WTC11 (cell line): Measurements from ENCODE around the gene MAP3K10. TPM values are rescaled to one million over a fixed set of nuclear protein-coding genes. Genes with fewer than 3 reads are reported as not detected.

Experiments
- ATAC-seq: fragments of 200-7000 bp; cut with Tn5 transposase; 2 replicates; pipeline ENCODE4 v1.10.0; 2021; ENCODE audit warnings: mild to moderate bottlenecking, moderate library complexity
- CTCF ChIA-PET: fragments of 300-600 bp; sonication (Branson Sonifier 250); formaldehyde crosslinking; loops from one replicate; lab custom pipeline; 2021; ENCODE audit warnings: antibody characterized with exemption; lab: Charles Lee
- POLR2A ChIA-PET: fragments of 350-600 bp; sonication (Branson Sonifier 250); formaldehyde crosslinking; loops from one replicate; lab custom pipeline; 2021; ENCODE audit warnings: antibody characterized with exemption; lab: Charles Lee
- DNase-seq: peaks from one replicate; pipeline ENCODE4 v3.0.0; 2021; ENCODE audit warnings: low spot score
- H3K27ac Mint-ChIP-seq: 2 replicates; pipeline ENCODE4 v1.8.0; 2021; ENCODE audit warnings: mixed read lengths
- H3K27me3 Mint-ChIP-seq: 2 replicates; pipeline ENCODE4 v1.8.0; 2021; ENCODE audit warnings: low read depth, mild to moderate bottlenecking, moderate library complexity, mixed read lengths
- H3K36me3 Mint-ChIP-seq: 2 replicates; pipeline ENCODE4 v1.8.0; 2021; ENCODE audit warnings: mixed read lengths
- H3K4me1 Mint-ChIP-seq: 2 replicates; pipeline ENCODE4 v1.8.0; 2022; ENCODE audit warnings: mixed read lengths
- H3K4me3 Mint-ChIP-seq: 2 replicates; pipeline ENCODE4 v1.8.0; 2021; ENCODE audit warnings: mild to moderate bottlenecking, moderate library complexity, mixed read lengths
- H3K9me3 Mint-ChIP-seq: 2 replicates; pipeline ENCODE4 v1.8.0; 2021; ENCODE audit warnings: mixed read lengths
- ATF2 ChIP-seq: sonication (generic); formaldehyde crosslinking; IDR thresholded peaks from 2 replicates; pipeline ENCODE4 v1.8.1; 2022; ENCODE audit warnings: low read depth, missing genetic modification reagents, borderline replicate concordance
- ATF6 ChIP-seq: sonication (generic); formaldehyde crosslinking; IDR thresholded peaks from 2 replicates; pipeline ENCODE4 v1.8.1; 2023; ENCODE audit warnings: mild to moderate bottlenecking, missing genetic modification reagents
- CDX4 ChIP-seq: fragments of 250-450 bp; sonication (Bioruptor Pico); IDR thresholded peaks from 2 replicates; pipeline ENCODE4 v1.9.0; 2021; ENCODE audit warnings: moderate library complexity, mild to moderate bottlenecking, inconsistent platforms, borderline replicate concordance
- EMX1 ChIP-seq: fragments of 250-450 bp; sonication (Bioruptor Pico); IDR thresholded peaks from 2 replicates; pipeline ENCODE4 v1.8.0; 2021; ENCODE audit warnings: mild to moderate bottlenecking
- ESRRA ChIP-seq: sonication (generic); formaldehyde crosslinking; IDR thresholded peaks from 2 replicates; pipeline ENCODE4 v1.8.1; 2022; ENCODE audit warnings: mild to moderate bottlenecking, missing genetic modification reagents, borderline replicate concordance
- FOXJ3 ChIP-seq: sonication (generic); formaldehyde crosslinking; IDR thresholded peaks from 2 replicates; pipeline ENCODE4 v1.9.0; 2021; ENCODE audit warnings: missing genetic modification reagents, mild to moderate bottlenecking, borderline replicate concordance
- FOXP4 ChIP-seq: sonication (generic); formaldehyde crosslinking; IDR thresholded peaks from 2 replicates; pipeline ENCODE4 v1.8.0; 2022; ENCODE audit warnings: mild to moderate bottlenecking, missing genetic modification reagents
- HMGA2 ChIP-seq: fragments of 250-450 bp; sonication (Bioruptor Pico); IDR thresholded peaks from 2 replicates; pipeline ENCODE4 v1.4.0; 2021; ENCODE audit warnings: mild to moderate bottlenecking, moderate library complexity
- IRF1 ChIP-seq: sonication (generic); formaldehyde crosslinking; IDR thresholded peaks from 2 replicates; pipeline ENCODE4 v1.8.0; 2023; ENCODE audit warnings: missing genetic modification reagents
- MYBL2 ChIP-seq: sonication (generic); formaldehyde crosslinking; IDR thresholded peaks from 2 replicates; pipeline ENCODE4 v1.8.1; 2023; ENCODE audit warnings: mild to moderate bottlenecking, moderate library complexity, missing genetic modification reagents
- NFATC4 ChIP-seq: fragments of 250-450 bp; sonication (Bioruptor Pico); IDR thresholded peaks from 2 replicates; pipeline ENCODE4 v1.9.0; 2021; ENCODE audit warnings: mild to moderate bottlenecking
- NFYB ChIP-seq: sonication (generic); formaldehyde crosslinking; conservative IDR thresholded peaks from 2 replicates; pipeline ENCODE4 v1.8.0; 2022; ENCODE audit warnings: low read depth, missing genetic modification reagents
- OVOL2 ChIP-seq: fragments of 250-450 bp; sonication (Bioruptor Pico); IDR thresholded peaks from 2 replicates; pipeline ENCODE4 v1.9.0; 2021; ENCODE audit warnings: mild to moderate bottlenecking, borderline replicate concordance
- RORB ChIP-seq: fragments of 250-450 bp; sonication (Bioruptor Pico); IDR thresholded peaks from 2 replicates; pipeline ENCODE4 v1.9.0; 2021; ENCODE audit warnings: mild to moderate bottlenecking
- SP1 ChIP-seq: sonication (generic); formaldehyde crosslinking; conservative IDR thresholded peaks from 2 replicates; pipeline ENCODE4 v1.8.1; 2022; ENCODE audit warnings: missing genetic modification reagents
- ZNF219 ChIP-seq: sonication (generic); formaldehyde crosslinking; IDR thresholded peaks from 2 replicates; pipeline ENCODE4 v1.8.0; 2023; ENCODE audit warnings: missing genetic modification reagents, mild to moderate bottlenecking, borderline replicate concordance
- ZNF317 ChIP-seq: sonication (generic); formaldehyde crosslinking; IDR thresholded peaks from 2 replicates; pipeline ENCODE4 v1.8.1; 2023; ENCODE audit warnings: low read depth, mild to moderate bottlenecking, moderate library complexity, missing genetic modification reagents, borderline replicate concordance
- ZSCAN18 ChIP-seq: fragments of 250-450 bp; sonication (Bioruptor Pico); IDR thresholded peaks from 2 replicates; pipeline ENCODE4 v2.1.2; 2022; ENCODE audit warnings: mild to moderate bottlenecking, moderate library complexity
- total RNA-seq: library from RNA; stranded (reverse); gene quantifications from 3 replicates; pipeline ENCODE4 v1.2.3, GENCODE V29; 2021

The MAP3K10 gene
- total RNA-seq, 1 experiment from 2014 or later: 23.5 TPM

GRCh38 chr19:40247178-40247577, 56.0 kb downstream of the MAP3K10 start (continued):
- TF ChIP-seq CDX4 (CRISPR knock-in tag) (no peak), MYBL2 (CRISPR knock-in tag) (no peak), RORB (CRISPR knock-in tag) (no peak), ATF2 (CRISPR knock-in tag) (no peak), NFYB (no peak), SP1 (no peak)

GRCh38 chr19:40247735-40248262, 56.6 kb downstream of the MAP3K10 start:
- Mint-ChIP-seq H3K9me3 (no peaks in the 10 kb centered on the region), H3K27me3 (no peaks in the 10 kb centered on the region), H3K27ac (no peak overlapping the region), H3K4me3 (no peak overlapping the region), H3K4me1 (peaks cover 10% of the 10 kb centered on the region), H3K36me3 (no peaks in the 10 kb centered on the region; the same call in 1 of the 2 replicates)
- CTCF ChIA-PET: interaction anchor here (1.2 kb wide), 1 partner anchor 108 kb away, joined by 3 read pairs; no protein-coding TSS in a partner anchor
- POLR2A ChIA-PET: no interaction called here
- ATAC-seq: no peak
- TF ChIP-seq NFATC4: no peak
- no peak for TF ChIP-seq HMGA2 (CRISPR knock-in tag)
- no peak for TF ChIP-seq ATF6
- no peak for TF ChIP-seq ZSCAN18 (CRISPR knock-in tag)
- TF ChIP-seq ZNF317 (CRISPR knock-in tag): no peak
- TF ChIP-seq SP1: no peak
- TF ChIP-seq ESRRA (CRISPR knock-in tag): no peak
- TF ChIP-seq ZNF219 (CRISPR knock-in tag): no peak
- TF ChIP-seq EMX1: no peak
- TF ChIP-seq FOXJ3: no peak
- no peak for TF ChIP-seq OVOL2 (CRISPR knock-in tag)
- TF ChIP-seq IRF1 (CRISPR knock-in tag): no peak
- no peak for TF ChIP-seq FOXP4 (CRISPR knock-in tag)
- DNase-seq: no peak
